GM06990 (cell line): ENCODE measurements around the gene CEACAM7.

ENCODE experiments used
- DNase-seq: peaks from one replicate; pipeline ENCODE4 v3.0.0-alpha.2; 2011; ENCODE audit not compliant: insufficient read length; ENCODE audit errors: extremely low read depth
- H3K27me3 ChIP-seq: replicated peaks from 2 replicates; pipeline ENCODE4 v1.6.0; 2011; ENCODE audit warnings: low read length; ENCODE audit not compliant: control insufficient read depth, insufficient read depth
- H3K36me3 ChIP-seq: 2 replicates; pipeline ENCODE4 v1.5.1; 2011; ENCODE audit warnings: low read length; ENCODE audit not compliant: control insufficient read depth, insufficient read depth
- H3K4me3 ChIP-seq: replicated peaks from 2 replicates; pipeline ENCODE4 v1.5.1; 2011; ENCODE audit warnings: low read depth, mild to moderate bottlenecking, control low read depth, low read length
- CTCF ChIP-seq: IDR thresholded peaks from 2 replicates; pipeline ENCODE4 v1.5.1; 2011; ENCODE audit warnings: low read length, control low read depth, mild to moderate bottlenecking, inconsistent platforms; ENCODE audit not compliant: insufficient read depth, poor library complexity, severe bottlenecking

The CEACAM7 gene

GRCh38 chr19:41694196-41694595, 6.1 kb upstream of the CEACAM7 start:
- no peak for TF ChIP-seq CTCF
- H3K4me3 ChIP-seq: no peak overlapping the region
- no peaks in the 10 kb centered on the region for H3K36me3 ChIP-seq
- H3K27me3 ChIP-seq: peaks cover 3% of the 10 kb centered on the region; the same call in 1 of the 2 replicates
- DNase-seq: no peak

GRCh38 chr19:41691268-41691970, 3.3 kb upstream of the CEACAM7 start:
- no peak for DNase-seq
- peaks cover 3% of the 10 kb centered on the region; the same call in 1 of the 2 replicates for H3K27me3 ChIP-seq
- H3K36me3 ChIP-seq: no peaks in the 10 kb centered on the region
- no peak overlapping the region for H3K4me3 ChIP-seq
- peak; percentile 84 for TF ChIP-seq CTCF

- no peak for TF ChIP-seq CTCF
- DNase-seq: no peak
- no peak overlapping the region for H3K4me3 ChIP-seq
- peaks cover 3% of the 10 kb centered on the region; the same call in 1 of the 2 replicates for H3K27me3 ChIP-seq
- no peaks in the 10 kb centered on the region for H3K36me3 ChIP-seq
Observed at GRCh38 chr19:41690801-41691065, 2.7 kb upstream of the CEACAM7 start.

- H3K27me3 ChIP-seq: peaks cover under 1% of the 10 kb centered on the region; the same call in 1 of the 2 replicates
- no peak for DNase-seq
- H3K4me3 ChIP-seq: no peak overlapping the region
- TF ChIP-seq CTCF: no peak
- no peaks in the 10 kb centered on the region for H3K36me3 ChIP-seq
Observed at GRCh38 chr19:41689993-41690800, 2.1 kb upstream of the CEACAM7 start.

GRCh38 chr19:41688687-41689086, 617 bp upstream of the CEACAM7 start:
- TF ChIP-seq CTCF: no peak
- H3K27me3 ChIP-seq: no peaks in the 10 kb centered on the region; the same call in 1 of the 2 replicates
- DNase-seq: no peak
- no peak overlapping the region for H3K4me3 ChIP-seq
- H3K36me3 ChIP-seq: no peaks in the 10 kb centered on the region
